ENCODE measurements around the gene KRTAP10-2. TPM values are rescaled to one million over a fixed set of nuclear protein-coding genes. Genes with fewer than 3 reads are reported as not detected.

KRTAP10-2 gene
- total RNA-seq, 1 donor from 2014 or later = not detected

GRCh38 chr21:44511219-44511937 lies 39.9 kb downstream of the KRTAP10-2 start:
- DNase-seq (ENCODE audit: low read depth) = no peak
- no peak overlapping the region for H3K4me3 ChIP-seq (ENCODE audit: low read depth, low read length)
- TF ChIP-seq CTCF (conservative IDR thresholded peaks at IDR 0.05; ENCODE audit: low read depth, low read length) = no peak

- TF ChIP-seq CTCF (conservative IDR thresholded peaks at IDR 0.05; ENCODE audit: low read depth, low read length) = peak; percentile 77
- no peak for DNase-seq (ENCODE audit: low read depth)
- peak overlapping the region; percentile 30 for H3K4me3 ChIP-seq (ENCODE audit: low read depth, low read length)
Measured at GRCh38 chr21:44510508-44511218, 40.6 kb downstream of the KRTAP10-2 start.

- no peak overlapping the region for H3K4me3 ChIP-seq (ENCODE audit: low read depth, low read length)
- DNase-seq (ENCODE audit: low read depth) = no peak
- TF ChIP-seq CTCF (conservative IDR thresholded peaks at IDR 0.05; ENCODE audit: low read depth, low read length) = no peak
Measured at GRCh38 chr21:44510109-44510507, 41.2 kb downstream of the KRTAP10-2 start.

- H3K4me3 ChIP-seq (ENCODE audit: low read depth, low read length) = no peak overlapping the region
- TF ChIP-seq CTCF (conservative IDR thresholded peaks at IDR 0.05; ENCODE audit: low read depth, low read length) = peak; percentile 28
- no peak for DNase-seq (ENCODE audit: low read depth)
Measured at GRCh38 chr21:44509539-44509938, 41.8 kb downstream of the KRTAP10-2 start.

GRCh38 chr21:44508711-44509445 lies 42.4 kb downstream of the KRTAP10-2 start:
- TF ChIP-seq CTCF (conservative IDR thresholded peaks at IDR 0.05; ENCODE audit: low read depth, low read length) = no peak
- H3K4me3 ChIP-seq (ENCODE audit: low read depth, low read length) = no peak overlapping the region
- no peak for DNase-seq (ENCODE audit: low read depth)

- TF ChIP-seq CTCF (conservative IDR thresholded peaks at IDR 0.05; ENCODE audit: low read depth, low read length) = no peak
- no peak overlapping the region for H3K4me3 ChIP-seq (ENCODE audit: low read depth, low read length)
- DNase-seq (ENCODE audit: low read depth) = no peak
Measured at GRCh38 chr21:44508426-44508710, 42.9 kb downstream of the KRTAP10-2 start.
